Tibial nerve (tissue), 3 donors: ENCODE measurements around the gene MAX.

Experiments
- EP300 ChIP-seq, 2 donors: sonication (generic); formaldehyde crosslinking; IDR thresholded peaks; one replicate each; pipeline ENCODE4 v1.6.1; 2017; ENCODE audit warnings: antibody characterized with exemption in 2 of 2, mild to moderate bottlenecking in 1 of 2
- POLR2A ChIP-seq, 2 donors: fragments of 450-650 bp; IDR thresholded peaks; one replicate each; pipeline ENCODE4 v1.6.1; 2017; ENCODE audit warnings: antibody characterized with exemption in 2 of 2, mild to moderate bottlenecking in 2 of 2, moderate library complexity in 2 of 2

DNA sequence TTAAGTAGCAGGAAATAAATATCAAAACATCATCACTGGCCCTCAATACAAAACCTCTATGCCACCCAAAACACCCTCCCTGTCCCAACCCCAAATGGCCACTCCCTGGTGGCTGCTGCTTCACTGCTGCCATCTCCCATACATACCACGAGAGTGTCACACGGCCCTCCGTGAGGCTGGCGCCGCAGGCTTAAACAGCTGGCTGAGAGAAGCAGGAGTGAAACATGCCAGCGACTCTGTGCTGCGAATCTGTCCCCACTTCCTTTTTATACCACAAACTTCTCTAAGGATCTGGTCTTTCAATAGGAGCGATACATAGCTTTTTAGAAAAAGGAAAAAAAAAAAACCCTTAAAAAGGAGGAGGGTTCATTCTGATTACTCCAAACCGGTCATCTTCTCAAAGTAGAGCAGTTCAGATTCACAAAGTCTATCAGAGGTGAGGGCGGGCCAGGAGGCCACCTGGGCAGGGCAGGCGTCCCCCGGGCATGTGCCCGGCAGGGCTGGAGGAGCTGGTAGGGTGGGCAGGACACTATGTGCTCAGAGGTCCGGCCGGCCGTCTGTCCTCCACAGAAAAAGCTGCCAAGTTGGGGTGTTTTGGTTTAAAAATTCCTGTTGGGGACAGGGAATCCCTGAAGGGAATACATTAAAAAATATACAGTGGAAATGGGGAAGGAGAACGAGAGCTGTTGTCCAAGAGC lies 26.5 kb downstream of the MAX start:
- peak in 1 of 2 donors; percentile 22 for TF ChIP-seq EP300 (IDR thresholded peaks at IDR 0.05)
- TF ChIP-seq POLR2A (IDR thresholded peaks at IDR 0.05): no peak
